Thoracic aorta (tissue), 2 donors: ENCODE results near the gene CTIF. TPM values are rescaled to one million over a fixed set of nuclear protein-coding genes. Genes with fewer than 3 reads are reported as not detected.

ENCODE experiments used
- ATAC-seq: fragments of 150-250 bp; one replicate; pipeline ENCODE4 v1.8.0; 2017; ENCODE audit warnings: low read depth; ENCODE audit not compliant: insufficient number of reproducible peaks, low FRiP score
- DNase-seq: peaks from one replicate; pipeline ENCODE4 v3.0.0-alpha.2; 2020; ENCODE audit warnings: low spot score
- H3K27ac ChIP-seq, 2 donors: fragments of 200-600 bp; sonication (generic); 1 replicate in 1 of 2; 2 replicates in 1 of 2; pipeline ENCODE4 v1.5.1; 2016; ENCODE audit warnings: mild to moderate bottlenecking in 2 of 2, moderate library complexity in 2 of 2
- H3K27me3 ChIP-seq: fragments of 200-600 bp; sonication (generic); replicated peaks from 2 replicates; pipeline ENCODE4 v1.6.0; 2016; ENCODE audit warnings: mild to moderate bottlenecking; ENCODE audit not compliant: insufficient read depth
- H3K36me3 ChIP-seq: fragments of 200-600 bp; sonication (generic); one replicate; pipeline ENCODE4 v1.5.1; 2016
- H3K4me1 ChIP-seq, 2 donors: fragments of 200-600 bp; sonication (generic); 1 replicate in 1 of 2; 2 replicates in 1 of 2; pipeline versions ENCODE4 v1.5.1 to v1.6.0; 2016; ENCODE audit warnings: low read depth in 2 of 2, mild to moderate bottlenecking in 1 of 2; ENCODE audit not compliant: control insufficient read depth in 1 of 2
- H3K4me3 ChIP-seq: fragments of 200-600 bp; sonication (generic); 2 replicates; pipeline ENCODE4 v1.5.1; 2016; ENCODE audit warnings: mild to moderate bottlenecking
- H3K9me3 ChIP-seq: fragments of 200-600 bp; sonication (generic); 2 replicates; pipeline ENCODE4 v1.5.1; 2016
- total RNA-seq, 2 donors: library from RNA; depleted of rRNA; stranded (reverse); fragments of >200 nt; gene quantifications; one replicate each; pipeline versions ENCODE4 v1.1.0 to v1.2.3, GENCODE V29; 2016
- TF ChIP-seq, protein P1 (sequence below): fragments of 200-600 bp; sonication (generic); IDR thresholded peaks from one replicate; pipeline ENCODE4 v1.5.1; 2019; ENCODE audit warnings: antibody characterized with exemption

The CTIF gene
- total RNA-seq, 2 donors from 2014 or later = 63.3 to 125 TPM

- no peak for ATAC-seq
- peak overlapping the region; percentile 67 to 81 for H3K27ac ChIP-seq
- H3K4me1 ChIP-seq = peaks cover 62 to 89% of the 10 kb centered on the region in 2 donors
- H3K4me3 ChIP-seq = no peak overlapping the region
- DNase-seq = no peak
- H3K9me3 ChIP-seq = no peaks in the 10 kb centered on the region
- H3K36me3 ChIP-seq = no peaks in the 10 kb centered on the region
- H3K27me3 ChIP-seq = no peaks in the 10 kb centered on the region
- TF ChIP-seq, protein P1, sequence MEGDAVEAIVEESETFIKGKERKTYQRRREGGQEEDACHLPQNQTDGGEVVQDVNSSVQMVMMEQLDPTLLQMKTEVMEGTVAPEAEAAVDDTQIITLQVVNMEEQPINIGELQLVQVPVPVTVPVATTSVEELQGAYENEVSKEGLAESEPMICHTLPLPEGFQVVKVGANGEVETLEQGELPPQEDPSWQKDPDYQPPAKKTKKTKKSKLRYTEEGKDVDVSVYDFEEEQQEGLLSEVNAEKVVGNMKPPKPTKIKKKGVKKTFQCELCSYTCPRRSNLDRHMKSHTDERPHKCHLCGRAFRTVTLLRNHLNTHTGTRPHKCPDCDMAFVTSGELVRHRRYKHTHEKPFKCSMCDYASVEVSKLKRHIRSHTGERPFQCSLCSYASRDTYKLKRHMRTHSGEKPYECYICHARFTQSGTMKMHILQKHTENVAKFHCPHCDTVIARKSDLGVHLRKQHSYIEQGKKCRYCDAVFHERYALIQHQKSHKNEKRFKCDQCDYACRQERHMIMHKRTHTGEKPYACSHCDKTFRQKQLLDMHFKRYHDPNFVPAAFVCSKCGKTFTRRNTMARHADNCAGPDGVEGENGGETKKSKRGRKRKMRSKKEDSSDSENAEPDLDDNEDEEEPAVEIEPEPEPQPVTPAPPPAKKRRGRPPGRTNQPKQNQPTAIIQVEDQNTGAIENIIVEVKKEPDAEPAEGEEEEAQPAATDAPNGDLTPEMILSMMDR = no peak
These were observed 266.2 kb downstream of the CTIF start for GRCh38 chr18:48804856-48805610.

DNA sequence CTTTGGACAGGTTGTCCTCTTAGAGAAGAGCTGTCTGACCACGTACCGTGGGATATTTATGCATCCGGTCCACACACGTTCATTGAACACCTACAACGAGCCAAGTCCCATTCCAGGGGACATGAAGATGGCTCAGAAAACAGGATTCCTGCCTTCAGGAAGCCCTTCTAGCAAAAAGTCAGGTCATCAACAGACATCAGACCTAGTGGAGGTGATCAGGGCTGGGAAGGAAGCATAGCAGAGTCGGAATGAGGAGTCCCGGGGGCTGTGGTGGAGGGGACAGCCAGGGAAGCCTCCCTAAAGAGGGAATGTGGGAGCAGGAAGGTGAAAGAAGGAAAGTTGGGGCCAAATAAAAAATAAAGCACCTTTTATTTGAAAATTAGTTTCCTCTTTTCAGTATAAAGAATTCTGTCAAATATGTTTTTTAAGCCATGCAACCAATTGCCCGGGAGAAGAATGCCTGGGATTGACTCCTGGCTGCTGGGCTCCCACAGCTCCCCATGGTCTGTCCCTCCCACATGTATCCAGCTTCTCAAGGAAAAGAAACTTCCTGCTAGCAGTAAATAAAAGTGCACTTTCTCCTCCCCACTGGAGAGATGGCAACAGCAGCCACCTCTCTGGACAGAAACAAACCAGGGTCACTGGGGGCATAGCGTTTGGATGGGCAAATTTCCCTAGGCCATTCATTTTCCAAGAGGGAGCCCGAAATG lies 267.1 kb downstream of the CTIF start:
- H3K4me3 ChIP-seq = no peak overlapping the region
- DNase-seq (no peak), ATAC-seq (no peak)
- TF ChIP-seq, protein P1 = no peak
- no peaks in the 10 kb centered on the region for H3K36me3 ChIP-seq
- peak overlapping the region; percentile 67 to 81 for H3K27ac ChIP-seq
- H3K9me3 ChIP-seq = no peaks in the 10 kb centered on the region
- no peaks in the 10 kb centered on the region for H3K27me3 ChIP-seq
- peaks cover 61 to 80% of the 10 kb centered on the region in 2 donors for H3K4me1 ChIP-seq

- H3K36me3 ChIP-seq = no peaks in the 10 kb centered on the region
- TF ChIP-seq, protein P1 = no peak
- H3K4me3 ChIP-seq = peak overlapping the region; percentile 4
- DNase-seq = no peak
- H3K27ac ChIP-seq = peak overlapping the region; percentile 67 to 81
- ATAC-seq = peak; percentile 58
- H3K4me1 ChIP-seq = peaks cover 53 to 73% of the 10 kb centered on the region in 2 donors
- no peaks in the 10 kb centered on the region for H3K9me3 ChIP-seq
- H3K27me3 ChIP-seq = no peaks in the 10 kb centered on the region
These were observed 267.9 kb downstream of the CTIF start for GRCh38 chr18:48806551-48807261.

DNA sequence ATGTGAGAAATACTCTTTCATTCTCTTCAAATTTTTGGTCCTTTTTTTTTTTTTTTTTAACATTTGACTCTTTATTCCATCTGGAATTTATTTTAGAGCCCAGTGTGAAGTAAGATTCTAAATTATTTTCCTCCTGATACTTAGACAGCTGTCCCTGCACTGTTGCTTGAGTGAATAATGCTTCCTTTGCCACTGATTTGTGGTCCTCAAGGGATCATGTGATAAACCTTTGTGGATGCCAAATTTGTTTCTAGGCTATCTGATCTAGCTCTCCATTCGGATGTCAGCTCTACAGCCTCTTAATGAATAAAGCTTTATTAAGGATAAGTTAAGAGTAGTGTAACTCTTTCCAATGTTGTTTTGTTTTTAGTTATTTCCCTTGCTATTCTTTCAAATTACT lies 269.6 kb downstream of the CTIF start:
- TF ChIP-seq, protein P1 = no peak
- Histone ChIP-seq H3K27ac (peak overlapping the region; percentile 61 to 67), H3K9me3 (no peaks in the 10 kb centered on the region), H3K36me3 (no peaks in the 10 kb centered on the region), H3K27me3 (no peaks in the 10 kb centered on the region), H3K4me1 (peaks cover 37 to 62% of the 10 kb centered on the region in 2 donors), H3K4me3 (no peak overlapping the region)
- ATAC-seq (no peak), DNase-seq (no peak)

GRCh38 chr18:48809365-48809764 lies 270.5 kb downstream of the CTIF start:
- DNase-seq (no peak), ATAC-seq (no peak)
- H3K9me3 ChIP-seq = no peaks in the 10 kb centered on the region
- no peaks in the 10 kb centered on the region for H3K27me3 ChIP-seq
- peaks cover 29 to 62% of the 10 kb centered on the region in 2 donors for H3K4me1 ChIP-seq
- H3K36me3 ChIP-seq = no peaks in the 10 kb centered on the region
- TF ChIP-seq, protein P1 = no peak
- H3K27ac ChIP-seq = peak overlapping the region; percentile 61 to 67
- H3K4me3 ChIP-seq = no peak overlapping the region
